MCF 10A (cell line): ENCODE data around the gene EOGT. TPM values are rescaled to one million over a fixed set of nuclear protein-coding genes. Genes with fewer than 3 reads are reported as not detected.

ENCODE experiments used
- BruUV-seq: library from RNA; stranded (reverse); fragments of 400-500 nt; replicated peaks from 2 replicates; lab custom pipeline; 2021; lab: Mats Ljungman, UMichigan
- CTCF ChIA-PET: fragments of 300-600 bp; sonication (Branson Sonifier 250); formaldehyde crosslinking; extraction: SDS; loops from one replicate; lab custom pipeline; 2021; ENCODE audit warnings: antibody characterized with exemption, inconsistent platforms; lab: Yijun Ruan, JAX
- POLR2A ChIA-PET: fragments of 300-600, 350-650 bp; sonication (Branson Sonifier 250); formaldehyde crosslinking; extraction: SDS; loops from one replicate; lab custom pipeline; 2020; ENCODE audit warnings: antibody characterized with exemption, inconsistent platforms; lab: Yijun Ruan, JAX
- DNase-seq: peaks from one replicate; pipeline ENCODE4 v3.0.0-alpha.2; 2018; ENCODE audit not compliant: unreplicated experiment
- H3K27ac Mint-ChIP-seq: one replicate; pipeline ENCODE4 v1.8.0; 2022; ENCODE audit warnings: mild to moderate bottlenecking, low read depth, mixed read lengths; ENCODE audit not compliant: unreplicated experiment
- H3K27me3 Mint-ChIP-seq: one replicate; pipeline ENCODE4 v1.8.0; 2022; ENCODE audit warnings: mixed read lengths; ENCODE audit not compliant: insufficient read depth, unreplicated experiment
- H3K36me3 Mint-ChIP-seq: one replicate; pipeline ENCODE4 v1.8.0; 2022; ENCODE audit warnings: mild to moderate bottlenecking, moderate library complexity, mixed read lengths; ENCODE audit not compliant: insufficient read depth, unreplicated experiment
- H3K4me1 Mint-ChIP-seq: one replicate; pipeline ENCODE4 v1.8.0; 2022; ENCODE audit warnings: mixed read lengths; ENCODE audit not compliant: insufficient read depth, unreplicated experiment
- H3K4me3 Mint-ChIP-seq: one replicate; pipeline ENCODE4 v1.8.0; 2022; ENCODE audit warnings: mild to moderate bottlenecking, moderate library complexity, mixed read lengths; ENCODE audit not compliant: unreplicated experiment
- H3K9me3 Mint-ChIP-seq: one replicate; pipeline ENCODE4 v1.8.0; 2022; ENCODE audit warnings: mixed read lengths; ENCODE audit not compliant: unreplicated experiment
- intact Hi-C: fragments of 100-400 bp; cut with micrococcal nuclease; formaldehyde crosslinking; loops from 2 replicates; pipeline ENCODE4 v1.14.1; 2022
- total RNA-seq: library from RNA; stranded (reverse); gene quantifications from 2 replicates; pipeline ENCODE4 v1.2.3, GENCODE V29; 2022
- TF ChIP-seq, protein P1 (sequence below): fragments of 200-600 bp; IDR thresholded peaks from one replicate; pipeline ENCODE4 v1.8.0; 2022; ENCODE audit warnings: antibody characterized with exemption, mild to moderate bottlenecking; ENCODE audit not compliant: unreplicated experiment

EOGT gene
- total RNA-seq, 1 experiment from 2014 or later: 40.9 TPM

DNA sequence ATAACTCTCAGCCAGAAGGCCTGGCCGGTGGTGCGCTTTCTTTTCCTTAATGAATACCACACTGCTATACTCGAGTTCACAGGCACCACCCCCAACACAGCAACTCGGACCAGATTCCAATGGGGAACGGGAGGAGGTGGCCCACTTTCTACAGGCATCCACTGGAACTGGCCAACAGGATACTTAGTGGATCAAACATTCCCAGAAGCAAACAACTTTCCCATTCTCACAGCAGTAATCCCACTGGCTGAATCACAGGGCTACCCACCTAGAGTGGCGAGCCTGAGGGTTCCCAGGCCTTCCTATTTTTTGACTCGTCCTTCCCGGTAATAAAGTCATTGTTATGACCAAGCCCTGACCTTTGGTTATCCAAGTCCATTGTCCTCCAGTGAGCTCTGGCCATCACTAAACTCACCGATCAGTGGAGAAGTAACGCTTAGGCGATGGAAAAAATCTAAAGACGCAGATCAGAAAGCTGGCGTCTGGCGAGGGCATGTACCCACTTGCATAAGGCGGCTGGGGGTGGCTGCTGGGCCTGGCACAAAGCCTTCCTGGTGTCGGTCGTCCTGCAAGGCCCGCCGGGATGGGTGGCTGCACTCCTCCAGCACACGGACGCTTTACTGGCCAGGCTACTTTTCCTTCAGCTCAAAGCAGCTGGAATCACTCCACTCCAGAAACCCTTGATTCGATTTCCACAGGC is 1.2 kb downstream of the EOGT start:
- POLR2A ChIA-PET: interaction anchor here (0.6 to 9.3 kb wide), 11 partner anchors 9 to 529 kb away, joined by 3 to 94 read pairs (median 5); partner anchors contain the start of genes ARL6IP5, TMF1 and UBA3
- CTCF ChIA-PET: interaction anchor here (0.6 to 1.9 kb wide), 6 partner anchors 9 to 701 kb away, joined by 3 to 12 read pairs (median 3); no protein-coding TSS in a partner anchor
- intact Hi-C loops: loop anchor here (5.0 kb wide), 1 partner anchor 75 kb away; no protein-coding TSS in a partner anchor
- peak; percentile 82 for DNase-seq
- H3K27me3 Mint-ChIP-seq: no peaks in the 10 kb centered on the region
- H3K27ac Mint-ChIP-seq: peak overlapping the region; percentile 91
- peaks cover 41% of the 10 kb centered on the region for H3K36me3 Mint-ChIP-seq
- H3K4me1 Mint-ChIP-seq: peaks cover 32% of the 10 kb centered on the region
- BruUV-seq: no TSS peak
- H3K4me3 Mint-ChIP-seq: peak overlapping the region; percentile 89
- TF ChIP-seq, protein P1, sequence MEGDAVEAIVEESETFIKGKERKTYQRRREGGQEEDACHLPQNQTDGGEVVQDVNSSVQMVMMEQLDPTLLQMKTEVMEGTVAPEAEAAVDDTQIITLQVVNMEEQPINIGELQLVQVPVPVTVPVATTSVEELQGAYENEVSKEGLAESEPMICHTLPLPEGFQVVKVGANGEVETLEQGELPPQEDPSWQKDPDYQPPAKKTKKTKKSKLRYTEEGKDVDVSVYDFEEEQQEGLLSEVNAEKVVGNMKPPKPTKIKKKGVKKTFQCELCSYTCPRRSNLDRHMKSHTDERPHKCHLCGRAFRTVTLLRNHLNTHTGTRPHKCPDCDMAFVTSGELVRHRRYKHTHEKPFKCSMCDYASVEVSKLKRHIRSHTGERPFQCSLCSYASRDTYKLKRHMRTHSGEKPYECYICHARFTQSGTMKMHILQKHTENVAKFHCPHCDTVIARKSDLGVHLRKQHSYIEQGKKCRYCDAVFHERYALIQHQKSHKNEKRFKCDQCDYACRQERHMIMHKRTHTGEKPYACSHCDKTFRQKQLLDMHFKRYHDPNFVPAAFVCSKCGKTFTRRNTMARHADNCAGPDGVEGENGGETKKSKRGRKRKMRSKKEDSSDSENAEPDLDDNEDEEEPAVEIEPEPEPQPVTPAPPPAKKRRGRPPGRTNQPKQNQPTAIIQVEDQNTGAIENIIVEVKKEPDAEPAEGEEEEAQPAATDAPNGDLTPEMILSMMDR: no peak
- no peaks in the 10 kb centered on the region for H3K9me3 Mint-ChIP-seq

DNA sequence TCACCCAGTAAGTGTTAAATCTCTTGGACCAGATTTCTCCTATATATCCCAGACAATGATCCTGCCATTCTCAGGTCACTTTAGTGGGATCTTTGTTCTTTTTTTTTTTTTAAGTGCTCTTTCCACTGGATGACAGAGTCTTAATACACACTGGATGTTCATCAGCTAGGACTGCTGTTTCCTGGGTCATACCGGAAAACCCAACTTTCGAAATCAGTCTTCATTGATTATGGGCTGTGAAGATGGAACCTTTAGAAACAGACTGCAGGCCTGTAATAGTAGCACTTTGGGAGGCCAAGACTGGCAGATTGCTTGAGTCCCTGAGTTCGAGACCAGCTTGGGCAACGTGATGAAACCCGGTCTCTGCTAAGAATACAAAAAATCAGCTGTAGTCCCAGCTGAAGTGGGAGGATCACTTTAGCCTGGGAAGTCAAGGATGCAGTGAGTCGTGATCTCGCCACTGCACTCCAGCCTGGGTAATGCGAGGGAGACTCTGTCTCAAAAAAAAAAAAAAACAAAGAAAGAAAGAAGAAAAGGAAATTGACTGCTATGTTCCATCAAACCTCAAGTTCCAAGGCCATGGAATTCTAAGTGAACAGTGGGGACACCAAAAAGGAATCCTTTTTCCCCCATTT is 2.3 kb downstream of the EOGT start:
- Mint-ChIP-seq H3K4me3 (peak overlapping the region; percentile 89), H3K36me3 (peaks cover 44% of the 10 kb centered on the region), H3K4me1 (peaks cover 31% of the 10 kb centered on the region), H3K27ac (no peak overlapping the region), H3K9me3 (no peaks in the 10 kb centered on the region), H3K27me3 (no peaks in the 10 kb centered on the region)
- TF ChIP-seq, protein P1: no peak
- intact Hi-C loops: loop anchor here (5.0 kb wide), 1 partner anchor 76 kb away; no protein-coding TSS in a partner anchor
- CTCF ChIA-PET: interaction anchor here (0.6 to 1.3 kb wide), 5 partner anchors 9 to 500 kb away, joined by 3 to 4 read pairs (median 3); no protein-coding TSS in a partner anchor
- no TSS peak for BruUV-seq
- POLR2A ChIA-PET: interaction anchor here (0.6 to 9.3 kb wide), 3 partner anchors 40 to 283 kb away, joined by 3 to 94 read pairs (median 61); partner anchors contain the start of genes ARL6IP5, TMF1 and UBA3
- no peak for DNase-seq

DNA sequence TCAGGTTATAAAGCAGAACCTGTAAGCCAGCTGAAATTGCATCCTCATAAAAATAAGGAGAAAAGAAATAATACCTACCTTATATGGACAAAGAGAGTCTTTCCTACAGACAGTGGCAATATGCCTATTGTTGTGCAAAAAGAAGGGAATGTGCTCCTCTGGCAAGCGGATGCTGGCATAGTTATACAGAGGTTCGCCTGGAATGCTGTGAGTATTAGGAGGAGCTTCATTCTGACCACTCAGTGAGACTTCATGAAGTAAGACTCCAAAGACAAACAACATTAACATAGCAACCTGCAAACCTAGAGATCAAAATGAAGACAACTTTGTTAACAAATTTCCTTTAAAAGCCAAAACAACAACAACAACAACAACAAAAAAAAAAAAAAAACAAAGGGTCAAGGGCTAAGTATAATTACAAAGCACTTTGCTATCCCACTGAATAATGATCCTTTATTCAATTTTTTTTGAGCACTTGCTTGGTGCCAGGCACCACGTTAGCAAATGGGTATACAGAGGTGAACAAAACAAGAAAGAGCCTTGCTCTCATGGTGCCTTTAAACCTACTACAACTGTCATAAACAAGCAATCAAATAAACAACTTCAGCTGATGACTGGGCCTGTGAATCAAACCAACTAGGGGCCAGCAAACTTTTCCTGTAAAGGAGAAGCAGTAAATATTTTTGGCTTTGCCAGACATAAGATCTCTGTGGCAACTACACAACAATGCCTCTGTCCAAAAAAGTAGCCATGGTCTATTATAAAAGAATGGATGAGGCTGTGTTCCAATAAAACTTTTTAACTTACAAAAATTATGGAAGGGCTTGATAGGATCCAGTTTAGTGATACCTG is 3.7 kb downstream of the EOGT start:
- no peak overlapping the region for H3K4me3 Mint-ChIP-seq
- intact Hi-C loops: loop anchor here (5.0 kb wide), 1 partner anchor 78 kb away; no protein-coding TSS in a partner anchor
- H3K9me3 Mint-ChIP-seq: no peaks in the 10 kb centered on the region
- H3K27ac Mint-ChIP-seq: peak overlapping the region; percentile 3
- no peaks in the 10 kb centered on the region for H3K27me3 Mint-ChIP-seq
- peaks cover 19% of the 10 kb centered on the region for H3K4me1 Mint-ChIP-seq
- DNase-seq: peak; percentile 35
- H3K36me3 Mint-ChIP-seq: peaks cover 58% of the 10 kb centered on the region
- no TSS peak for BruUV-seq
- ChIA-PET CTCF (interaction anchor here (0.6 to 0.8 kb wide), 2 partner anchors 35 to 802 kb away, joined by 3 to 4 read pairs; no protein-coding TSS in a partner anchor), POLR2A (interaction anchor here (9.3 kb wide), 1 partner anchor 73 kb away, joined by 94 read pairs; the partner anchor contains the start of genes ARL6IP5 and UBA3)
- TF ChIP-seq, protein P1: no peak
